ENCODE results near the gene RPTOR. TPM values are rescaled to one million over a fixed set of nuclear protein-coding genes. Genes with fewer than 3 reads are reported as not detected.

Gene RPTOR
- polyA plus RNA-seq, 1 experiment: 10.8 TPM

GRCh38 chr17:80791758-80792284 is 247.2 kb downstream of the RPTOR start:
- H3K27me3 ChIP-seq (ENCODE audit: control insufficient read depth, insufficient read depth, low read length): no peaks in the 10 kb centered on the region
- ChIA-PET CTCF (interaction anchor here (1.2 to 1.6 kb wide), 3 partner anchors 12 to 68 kb away, joined by 3 to 4 read pairs (median 4); no protein-coding TSS in a partner anchor), POLR2A (no interaction called here)
- peaks cover 3% of the 10 kb centered on the region; the same call in 1 of the 2 replicates for H3K36me3 ChIP-seq (ENCODE audit: control insufficient read depth, insufficient read depth, low read length)
- DNase-seq (ENCODE audit: low read depth): peak; percentile 86
- no peak overlapping the region for H3K4me3 ChIP-seq (ENCODE audit: low read depth, low read length)
- no peak for TF ChIP-seq CTCF (IDR thresholded peaks at IDR 0.05; ENCODE audit: insufficient read depth, low read depth, low read length)

DNA sequence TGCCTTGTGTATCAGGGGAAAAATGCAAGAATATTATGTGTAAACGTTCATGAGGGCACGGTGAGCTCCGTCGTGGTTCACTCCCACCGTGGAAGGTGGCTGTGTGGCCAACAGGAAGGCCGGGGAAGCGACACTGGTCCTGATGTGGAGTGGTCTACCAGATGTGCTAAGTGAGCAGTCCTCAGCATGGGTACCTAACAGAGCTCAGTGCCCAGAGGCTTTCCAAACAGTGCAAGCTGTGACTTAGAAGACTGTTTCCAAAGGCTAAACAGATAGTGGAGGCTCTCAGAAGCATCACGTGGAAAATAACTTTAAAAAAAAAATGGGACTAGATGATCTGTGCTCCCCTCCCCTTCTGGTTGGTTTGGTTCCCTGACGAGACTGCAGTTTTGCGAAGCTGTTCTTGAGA is 247.7 kb downstream of the RPTOR start:
- Histone ChIP-seq H3K27me3 (ENCODE audit: control insufficient read depth, insufficient read depth, low read length) (no peaks in the 10 kb centered on the region), H3K36me3 (ENCODE audit: control insufficient read depth, insufficient read depth, low read length) (peaks cover 3% of the 10 kb centered on the region; the same call in 1 of the 2 replicates), H3K4me3 (ENCODE audit: low read depth, low read length) (no peak overlapping the region)
- no peak for DNase-seq (ENCODE audit: low read depth)
- CTCF ChIA-PET: interaction anchor here (0.7 to 1.2 kb wide), 2 partner anchors 12 to 68 kb away, joined by 4 to 8 read pairs; no protein-coding TSS in a partner anchor
- POLR2A ChIA-PET: interaction anchor here (0.5 kb wide), 1 partner anchor 376 kb away, joined by 6 read pairs; no protein-coding TSS in a partner anchor
- TF ChIP-seq CTCF (IDR thresholded peaks at IDR 0.05; ENCODE audit: insufficient read depth, low read depth, low read length): no peak

GRCh38 chr17:80793421-80793820 is 248.8 kb downstream of the RPTOR start:
- Histone ChIP-seq H3K36me3 (ENCODE audit: control insufficient read depth, insufficient read depth, low read length) (peaks cover 3% of the 10 kb centered on the region; the same call in 1 of the 2 replicates), H3K27me3 (ENCODE audit: control insufficient read depth, insufficient read depth, low read length) (no peaks in the 10 kb centered on the region), H3K4me3 (ENCODE audit: low read depth, low read length) (no peak overlapping the region)
- CTCF ChIA-PET: no interaction called here
- TF ChIP-seq CTCF (IDR thresholded peaks at IDR 0.05; ENCODE audit: insufficient read depth, low read depth, low read length): no peak
- POLR2A ChIA-PET: no interaction called here
- DNase-seq (ENCODE audit: low read depth): no peak

DNA sequence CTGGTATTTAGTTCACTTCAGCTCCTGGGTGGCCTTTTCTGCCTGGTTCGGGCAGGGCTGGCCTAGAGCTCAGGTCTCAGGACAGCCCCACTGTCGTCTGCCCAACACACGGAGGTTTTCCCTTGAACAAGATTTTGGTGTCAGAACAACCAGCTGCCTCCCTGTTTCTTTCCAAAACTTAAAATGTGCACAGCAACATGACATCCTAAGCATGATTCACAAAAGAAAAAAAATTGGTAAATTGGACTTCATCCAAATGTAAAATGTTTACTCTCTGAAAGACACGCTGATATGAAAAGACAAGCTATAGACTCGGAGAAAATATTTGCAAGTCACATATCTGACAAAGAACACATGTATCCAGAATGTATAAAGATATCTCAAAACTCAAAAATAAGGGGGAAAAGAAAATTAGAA is 249.2 kb downstream of the RPTOR start:
- ChIA-PET CTCF (no interaction called here), POLR2A (no interaction called here)
- Histone ChIP-seq H3K4me3 (ENCODE audit: low read depth, low read length) (no peak overlapping the region), H3K36me3 (ENCODE audit: control insufficient read depth, insufficient read depth, low read length) (peaks cover 3% of the 10 kb centered on the region; the same call in 1 of the 2 replicates), H3K27me3 (ENCODE audit: control insufficient read depth, insufficient read depth, low read length) (no peaks in the 10 kb centered on the region)
- TF ChIP-seq CTCF (IDR thresholded peaks at IDR 0.05; ENCODE audit: insufficient read depth, low read depth, low read length): no peak
- no peak for DNase-seq (ENCODE audit: low read depth)

- POLR2A ChIA-PET: no interaction called here
- H3K27me3 ChIP-seq (ENCODE audit: control insufficient read depth, insufficient read depth, low read length): no peaks in the 10 kb centered on the region
- CTCF ChIA-PET: no interaction called here
- peaks cover 3% of the 10 kb centered on the region; the same call in 1 of the 2 replicates for H3K36me3 ChIP-seq (ENCODE audit: control insufficient read depth, insufficient read depth, low read length)
- no peak for TF ChIP-seq CTCF (IDR thresholded peaks at IDR 0.05; ENCODE audit: insufficient read depth, low read depth, low read length)
- no peak overlapping the region for H3K4me3 ChIP-seq (ENCODE audit: low read depth, low read length)
- no peak for DNase-seq (ENCODE audit: low read depth)
Measured at GRCh38 chr17:80794281-80795089, 249.8 kb downstream of the RPTOR start.

Measured in BJ (cell line).